Activated CD4-positive, alpha-beta memory T cell treated with anti-CD3 and anti-CD28 coated beads for 36 hours (primary cell): ENCODE data around the gene SMOC2. TPM values are rescaled to one million over a fixed set of nuclear protein-coding genes. Genes with fewer than 3 reads are reported as not detected.

Source experiments
- CTCF ChIA-PET: fragments of 350-600 bp; sonication (Branson Sonifier 250); formaldehyde crosslinking; loops from one replicate; lab custom pipeline; 2021; ENCODE audit warnings: antibody characterized with exemption, inconsistent platforms; lab: Charles Lee
- POLR2A ChIA-PET: fragments of 350-600 bp; sonication (Branson Sonifier 250); formaldehyde crosslinking; loops from one replicate; lab custom pipeline; 2021; ENCODE audit warnings: antibody characterized with exemption; lab: Charles Lee
- DNase-seq: peaks from one replicate; pipeline ENCODE4 v3.0.0-alpha.2; 2020
- H3K27ac Mint-ChIP-seq: one replicate; pipeline ENCODE4 v1.8.0; 2021; ENCODE audit warnings: mixed read lengths
- H3K27me3 Mint-ChIP-seq: one replicate; pipeline ENCODE4 v1.8.0; 2021; ENCODE audit warnings: mixed read lengths
- H3K36me3 Mint-ChIP-seq: one replicate; pipeline ENCODE4 v1.8.0; 2021; ENCODE audit warnings: mixed read lengths
- H3K4me1 Mint-ChIP-seq: one replicate; pipeline ENCODE4 v1.8.0; 2021; ENCODE audit warnings: low read depth, mixed read lengths
- H3K4me3 Mint-ChIP-seq: one replicate; pipeline ENCODE4 v1.8.0; 2021; ENCODE audit warnings: mild to moderate bottlenecking, mixed read lengths
- H3K9me3 Mint-ChIP-seq: one replicate; pipeline ENCODE4 v1.8.0; 2021; ENCODE audit warnings: mixed read lengths
- intact Hi-C: fragments of 100-400 bp; cut with micrococcal nuclease; formaldehyde crosslinking; loops from one replicate; pipeline ENCODE4 v1.15.1; 2023
- total RNA-seq, 2 experiments: library from RNA; stranded (reverse); gene quantifications; one replicate each; pipeline ENCODE4 v1.2.3, GENCODE V29; 2021

SMOC2 gene
- total RNA-seq, 2 experiments from 2014 or later: not detected

GRCh38 chr6:168708984-168709383, 268.0 kb downstream of the SMOC2 start:
- Mint-ChIP-seq H3K9me3 (no peaks in the 10 kb centered on the region), H3K4me1 (no peaks in the 10 kb centered on the region), H3K27ac (no peak overlapping the region), H3K36me3 (no peaks in the 10 kb centered on the region), H3K4me3 (no peak overlapping the region), H3K27me3 (peaks cover 7% of the 10 kb centered on the region)
- ChIA-PET CTCF (no interaction called here), POLR2A (no interaction called here)
- DNase-seq: no peak
- intact Hi-C loops: no loop called here

- no peak for DNase-seq
- H3K36me3 Mint-ChIP-seq: no peaks in the 10 kb centered on the region
- ChIA-PET CTCF (no interaction called here), POLR2A (no interaction called here)
- H3K27ac Mint-ChIP-seq: no peak overlapping the region
- no peaks in the 10 kb centered on the region for H3K9me3 Mint-ChIP-seq
- H3K27me3 Mint-ChIP-seq: peaks cover 7% of the 10 kb centered on the region
- no peaks in the 10 kb centered on the region for H3K4me1 Mint-ChIP-seq
- no peak overlapping the region for H3K4me3 Mint-ChIP-seq
- intact Hi-C loops: no loop called here
Measured at GRCh38 chr6:168709390-168709789, 268.4 kb downstream of the SMOC2 start.

- no peaks in the 10 kb centered on the region for H3K36me3 Mint-ChIP-seq
- H3K4me1 Mint-ChIP-seq: no peaks in the 10 kb centered on the region
- H3K4me3 Mint-ChIP-seq: no peak overlapping the region
- H3K9me3 Mint-ChIP-seq: no peaks in the 10 kb centered on the region
- H3K27me3 Mint-ChIP-seq: peaks cover 7% of the 10 kb centered on the region
- ChIA-PET CTCF (interaction anchor here (1.0 kb wide), 1 partner anchor 14 kb away, joined by 3 read pairs; no protein-coding TSS in a partner anchor), POLR2A (no interaction called here)
- no peak for DNase-seq
- intact Hi-C loops: no loop called here
- no peak overlapping the region for H3K27ac Mint-ChIP-seq
Measured at GRCh38 chr6:168709991-168710390, 269.0 kb downstream of the SMOC2 start.

- H3K4me1 Mint-ChIP-seq: no peaks in the 10 kb centered on the region
- ChIA-PET POLR2A (no interaction called here), CTCF (interaction anchor here (0.7 to 1.0 kb wide), 2 partner anchors 15 to 161 kb away, joined by 3 read pairs; no protein-coding TSS in a partner anchor)
Measured at GRCh38 chr6:168711049-168711640, 270.2 kb downstream of the SMOC2 start.

GRCh38 chr6:168711666-168712300, 270.8 kb downstream of the SMOC2 start:
- Mint-ChIP-seq H3K27ac (no peak overlapping the region), H3K4me3 (no peak overlapping the region), H3K27me3 (peaks cover 7% of the 10 kb centered on the region), H3K4me1 (no peaks in the 10 kb centered on the region), H3K36me3 (no peaks in the 10 kb centered on the region), H3K9me3 (no peaks in the 10 kb centered on the region)
- intact Hi-C loops: no loop called here
- ChIA-PET CTCF (no interaction called here), POLR2A (no interaction called here)
- no peak for DNase-seq

More at GRCh38 chr6:168711049-168711640, 270.2 kb downstream of the SMOC2 start:
- no peaks in the 10 kb centered on the region for H3K9me3 Mint-ChIP-seq
- DNase-seq: no peak
- peaks cover 7% of the 10 kb centered on the region for H3K27me3 Mint-ChIP-seq
- intact Hi-C loops: no loop called here
- H3K4me3 Mint-ChIP-seq: no peak overlapping the region
- no peak overlapping the region for H3K27ac Mint-ChIP-seq
- no peaks in the 10 kb centered on the region for H3K36me3 Mint-ChIP-seq

- Mint-ChIP-seq H3K4me3 (no peak overlapping the region), H3K36me3 (no peaks in the 10 kb centered on the region), H3K27ac (no peak overlapping the region), H3K9me3 (no peaks in the 10 kb centered on the region), H3K4me1 (no peaks in the 10 kb centered on the region), H3K27me3 (peaks cover 7% of the 10 kb centered on the region)
- ChIA-PET CTCF (no interaction called here), POLR2A (no interaction called here)
- DNase-seq: no peak
- intact Hi-C loops: no loop called here
Measured at GRCh38 chr6:168712993-168713392, 272.0 kb downstream of the SMOC2 start.

- intact Hi-C loops: no loop called here
- no peak overlapping the region for H3K27ac Mint-ChIP-seq
- peaks cover 9% of the 10 kb centered on the region for H3K27me3 Mint-ChIP-seq
- no peaks in the 10 kb centered on the region for H3K36me3 Mint-ChIP-seq
- no peaks in the 10 kb centered on the region for H3K9me3 Mint-ChIP-seq
- POLR2A ChIA-PET: no interaction called here
- CTCF ChIA-PET: no interaction called here
- no peaks in the 10 kb centered on the region for H3K4me1 Mint-ChIP-seq
- H3K4me3 Mint-ChIP-seq: no peak overlapping the region
- DNase-seq: no peak
Measured at GRCh38 chr6:168713839-168714238, 272.9 kb downstream of the SMOC2 start.

- no peak for DNase-seq
- H3K36me3 Mint-ChIP-seq: no peaks in the 10 kb centered on the region
- peaks cover 6% of the 10 kb centered on the region for H3K27me3 Mint-ChIP-seq
- POLR2A ChIA-PET: no interaction called here
- no peak overlapping the region for H3K4me3 Mint-ChIP-seq
- H3K9me3 Mint-ChIP-seq: no peaks in the 10 kb centered on the region
- no peak overlapping the region for H3K27ac Mint-ChIP-seq
- CTCF ChIA-PET: no interaction called here
- H3K4me1 Mint-ChIP-seq: no peaks in the 10 kb centered on the region
- intact Hi-C loops: no loop called here
Measured at GRCh38 chr6:168714547-168715260, 273.7 kb downstream of the SMOC2 start.

GRCh38 chr6:168715643-168716481, 274.9 kb downstream of the SMOC2 start:
- DNase-seq: no peak
- intact Hi-C loops: no loop called here
- no peaks in the 10 kb centered on the region for H3K9me3 Mint-ChIP-seq
- H3K4me3 Mint-ChIP-seq: no peak overlapping the region
- H3K4me1 Mint-ChIP-seq: no peaks in the 10 kb centered on the region
- H3K27ac Mint-ChIP-seq: no peak overlapping the region
- peaks cover 6% of the 10 kb centered on the region for H3K27me3 Mint-ChIP-seq
- ChIA-PET CTCF (no interaction called here), POLR2A (no interaction called here)
- H3K36me3 Mint-ChIP-seq: no peaks in the 10 kb centered on the region

GRCh38 chr6:168716581-168716980, 275.6 kb downstream of the SMOC2 start:
- CTCF ChIA-PET: no interaction called here
- H3K9me3 Mint-ChIP-seq: no peaks in the 10 kb centered on the region

GRCh38 chr6:168717491-168717890, 276.5 kb downstream of the SMOC2 start:
- H3K27ac Mint-ChIP-seq: no peak overlapping the region
- no peaks in the 10 kb centered on the region for H3K9me3 Mint-ChIP-seq
- intact Hi-C loops: no loop called here
- H3K27me3 Mint-ChIP-seq: peaks cover 3% of the 10 kb centered on the region
- no peaks in the 10 kb centered on the region for H3K36me3 Mint-ChIP-seq
- no peak overlapping the region for H3K4me3 Mint-ChIP-seq
- ChIA-PET CTCF (no interaction called here), POLR2A (no interaction called here)
- DNase-seq: no peak
- H3K4me1 Mint-ChIP-seq: no peaks in the 10 kb centered on the region

More at GRCh38 chr6:168716581-168716980, 275.6 kb downstream of the SMOC2 start:
- Mint-ChIP-seq H3K27ac (no peak overlapping the region), H3K36me3 (no peaks in the 10 kb centered on the region), H3K4me1 (no peaks in the 10 kb centered on the region), H3K4me3 (no peak overlapping the region), H3K27me3 (peaks cover 3% of the 10 kb centered on the region)
- DNase-seq: no peak
- POLR2A ChIA-PET: no interaction called here
- intact Hi-C loops: no loop called here
